Fibroblast of skin of scalp (primary cell): ENCODE data around the gene SLC2A6. TPM values are rescaled to one million over a fixed set of nuclear protein-coding genes. Genes with fewer than 3 reads are reported as not detected.

Experiments
- DNase-seq: peaks from one replicate; pipeline ENCODE4 v3.0.0-alpha.2; 2013
- polyA plus RNA-seq, 2 experiments: library from polyadenylated mRNA; unstranded; fragments of 120-200 nt; gene quantifications; one replicate each; pipeline ENCODE4 v1.2.1, GENCODE V29; 2013; ENCODE audit not compliant: insufficient read length in 2 of 2

The SLC2A6 gene, protein sequence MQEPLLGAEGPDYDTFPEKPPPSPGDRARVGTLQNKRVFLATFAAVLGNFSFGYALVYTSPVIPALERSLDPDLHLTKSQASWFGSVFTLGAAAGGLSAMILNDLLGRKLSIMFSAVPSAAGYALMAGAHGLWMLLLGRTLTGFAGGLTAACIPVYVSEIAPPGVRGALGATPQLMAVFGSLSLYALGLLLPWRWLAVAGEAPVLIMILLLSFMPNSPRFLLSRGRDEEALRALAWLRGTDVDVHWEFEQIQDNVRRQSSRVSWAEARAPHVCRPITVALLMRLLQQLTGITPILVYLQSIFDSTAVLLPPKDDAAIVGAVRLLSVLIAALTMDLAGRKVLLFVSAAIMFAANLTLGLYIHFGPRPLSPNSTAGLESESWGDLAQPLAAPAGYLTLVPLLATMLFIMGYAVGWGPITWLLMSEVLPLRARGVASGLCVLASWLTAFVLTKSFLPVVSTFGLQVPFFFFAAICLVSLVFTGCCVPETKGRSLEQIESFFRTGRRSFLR
- polyA plus RNA-seq (2013, experiment 1 of 2; ENCODE audit: insufficient read length), result 9.9 TPM
- 10.0 TPM for polyA plus RNA-seq (2013, experiment 2 of 2; ENCODE audit: insufficient read length)

DNA sequence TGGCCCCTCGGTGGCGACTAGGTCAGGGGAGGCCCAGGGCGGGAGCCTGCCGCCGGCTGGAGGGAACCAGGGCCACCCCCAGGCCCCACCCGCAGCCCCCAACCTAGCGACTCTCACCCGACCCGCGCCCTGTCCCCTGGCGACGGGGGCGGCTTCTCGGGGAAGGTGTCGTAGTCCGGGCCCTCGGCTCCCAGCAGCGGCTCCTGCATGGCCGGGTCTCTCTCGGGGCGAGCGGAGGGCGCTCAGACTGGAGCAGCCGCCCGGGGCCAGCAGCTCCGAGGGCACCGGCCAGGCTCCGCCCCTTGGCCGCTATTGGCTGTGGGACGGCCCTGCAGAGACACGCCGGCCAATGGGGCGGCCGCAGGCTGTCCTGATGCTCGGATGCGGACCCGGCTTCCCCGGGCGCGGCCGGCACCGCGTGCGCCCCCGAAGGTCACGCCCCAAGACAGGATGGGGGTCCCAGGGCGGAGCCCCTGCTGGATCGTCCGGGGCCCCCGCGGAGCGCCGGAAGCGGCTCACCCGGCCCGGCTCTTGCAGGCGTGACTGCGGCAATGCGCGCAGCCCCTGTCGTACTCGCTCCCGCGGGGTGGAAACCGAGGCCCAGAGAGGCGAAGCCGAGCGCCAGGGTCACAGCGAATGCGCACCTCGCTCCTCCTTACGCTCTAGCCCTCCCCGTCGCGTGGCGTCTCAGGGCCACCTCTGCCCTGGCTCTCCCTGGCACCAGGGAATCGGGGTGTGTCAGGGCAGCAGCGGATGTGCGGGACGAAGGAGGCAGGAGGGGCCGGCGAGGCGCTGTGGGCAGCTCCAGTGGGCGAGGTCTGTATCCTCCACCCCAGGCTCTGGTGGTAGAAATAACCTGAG, at the start of gene SLC2A6:
Gene SLC2A6, minus strand, starts transcription at position 249 of the 861 bp plus-strand sequence. Its CDS starts 40 bp downstream, at position 209.
- DNase-seq, result peak; percentile 81

DNA sequence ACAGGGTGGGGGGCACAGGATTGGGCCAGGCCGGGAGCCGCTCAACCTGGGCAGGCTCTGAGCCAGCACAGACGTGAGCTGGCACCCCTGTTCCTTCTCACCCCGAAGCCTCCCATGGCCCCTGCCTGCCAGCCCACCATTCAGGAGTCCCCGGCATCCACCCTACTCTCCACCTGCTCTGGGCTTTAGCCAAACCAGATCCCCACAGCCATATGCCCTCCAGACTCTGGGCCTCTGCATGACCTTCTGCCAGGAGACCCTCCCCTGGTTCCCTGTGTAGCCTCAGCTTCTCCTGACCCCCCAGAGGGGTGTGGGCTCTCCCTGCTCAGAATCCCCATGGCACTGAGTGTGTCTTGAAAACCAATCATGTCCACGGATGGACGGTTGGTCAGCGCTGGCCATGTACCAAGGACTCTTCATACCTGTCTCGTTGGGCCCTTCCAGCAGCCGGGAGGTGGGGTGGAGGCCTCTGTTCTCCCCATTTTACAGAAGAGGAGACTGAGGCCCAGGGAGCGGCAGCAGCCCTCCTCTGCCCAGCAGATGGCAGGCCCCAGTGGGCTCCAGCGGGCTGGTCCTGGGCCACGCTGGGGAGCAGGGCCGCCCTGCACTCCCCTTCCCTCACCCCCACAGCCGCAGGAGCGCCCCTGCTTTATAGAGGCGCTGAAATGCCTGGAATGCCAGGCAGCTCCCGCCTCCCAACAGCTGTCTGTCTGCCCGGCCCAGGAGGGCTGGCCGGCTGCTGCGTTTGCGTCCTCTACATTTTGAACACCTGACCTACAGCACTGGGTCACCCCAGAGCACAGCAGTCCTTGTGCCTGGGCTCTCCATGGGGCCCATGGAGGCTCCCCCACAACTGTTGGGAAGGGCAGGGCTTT, 49.3 kb upstream of the SLC2A6 start:
- no peak for DNase-seq

DNA sequence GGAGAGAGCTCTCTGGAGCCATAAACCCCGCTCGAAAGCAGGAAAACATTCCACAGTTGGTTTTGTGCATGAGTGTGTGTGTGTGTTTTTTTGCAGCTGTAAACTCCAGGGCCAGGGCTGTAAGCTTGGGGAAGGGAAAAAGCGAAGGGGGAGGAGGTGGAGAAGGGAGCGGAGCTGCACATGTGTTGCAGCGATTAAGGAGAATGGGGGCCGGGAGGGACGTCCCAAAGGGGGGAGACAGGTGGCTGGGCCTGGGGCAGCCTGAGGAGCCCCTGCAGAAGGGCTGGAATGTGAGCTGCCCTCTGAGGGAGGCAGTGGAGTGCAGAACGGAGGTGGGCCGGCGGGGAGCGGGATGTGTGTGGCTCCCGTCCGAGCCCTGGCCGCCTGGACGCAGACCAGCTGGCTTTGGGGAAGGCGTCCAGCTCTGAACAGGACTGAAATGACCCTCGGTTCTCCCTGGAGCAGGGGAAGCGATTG, 48.6 kb upstream of the SLC2A6 start:
- DNase-seq, result no peak

DNA sequence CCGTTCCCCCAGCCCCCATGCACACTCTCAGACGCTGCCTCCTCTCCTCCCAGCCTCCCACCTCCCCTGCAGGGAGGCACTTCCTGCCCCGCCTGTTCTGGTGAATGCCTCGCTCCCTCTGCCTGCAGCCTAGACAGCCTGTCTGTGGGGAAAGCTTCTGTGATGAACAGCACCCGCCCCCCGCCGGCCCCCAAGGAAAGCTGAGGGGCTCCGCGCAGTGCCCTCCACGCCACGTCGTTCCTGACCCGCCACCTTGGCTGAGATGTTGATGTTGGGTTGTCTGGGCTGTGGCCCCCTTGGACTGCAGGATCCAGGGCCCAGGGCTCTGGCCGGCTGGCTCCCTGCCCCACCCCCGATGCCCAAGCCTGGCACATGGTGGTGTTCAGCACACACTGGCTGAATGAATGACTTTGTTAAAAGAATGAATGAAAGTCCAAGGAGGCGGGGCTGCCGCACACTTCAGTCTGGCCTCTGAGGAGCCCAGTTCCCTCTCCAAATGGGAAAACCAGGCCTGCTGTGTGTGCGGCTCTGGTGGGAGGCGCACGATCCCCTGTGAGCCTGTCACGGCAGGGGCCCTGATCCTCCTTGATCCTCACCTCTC, 47.9 kb upstream of the SLC2A6 start:
- DNase-seq, result peak; percentile 26

DNA sequence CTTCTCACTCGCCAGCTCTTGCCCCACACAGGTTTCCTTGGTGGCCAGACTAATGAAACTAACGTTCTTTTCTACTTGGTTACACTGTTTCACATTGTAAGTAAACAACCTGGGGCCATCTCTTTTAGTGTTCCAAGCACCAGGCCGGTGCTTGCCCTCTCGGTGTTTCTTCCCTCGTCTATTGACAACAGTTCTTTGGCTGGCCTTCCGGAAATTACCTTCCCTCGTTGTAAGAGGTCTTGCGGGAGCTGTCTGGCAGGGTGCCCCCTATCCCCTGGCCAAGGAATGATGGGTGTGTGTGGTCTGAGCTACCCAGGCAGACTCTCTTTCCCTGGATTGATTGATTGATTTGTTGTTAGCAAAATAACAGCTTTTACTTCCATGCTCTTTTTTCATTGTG, 46.8 kb upstream of the SLC2A6 start:
- DNase-seq, result no peak

DNA sequence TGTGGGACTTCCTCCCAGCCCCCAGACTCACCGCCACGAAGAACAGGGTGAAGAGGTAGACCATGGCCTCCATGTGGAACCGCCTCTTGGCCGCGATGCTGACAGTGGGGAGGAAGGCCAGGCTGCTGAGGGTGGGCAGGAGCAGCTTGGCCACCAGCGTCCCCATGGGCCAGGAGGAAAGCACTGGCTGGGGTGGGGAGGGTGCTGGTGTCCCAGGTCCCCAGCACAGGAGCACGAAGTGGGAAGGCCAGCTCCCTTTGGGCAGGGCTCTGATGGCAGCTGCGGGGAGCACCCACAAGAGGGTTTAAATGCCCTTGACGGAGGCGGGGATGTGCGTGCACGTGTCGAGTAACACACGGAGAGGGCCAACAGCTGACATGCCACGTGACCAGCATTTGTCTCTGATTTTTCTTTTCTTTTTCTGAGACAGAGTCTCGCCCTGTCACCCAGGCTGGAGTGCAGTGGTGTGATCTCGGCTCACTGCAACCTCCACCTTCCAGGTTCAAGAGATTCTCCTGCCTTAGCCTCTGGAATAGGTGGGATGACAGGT, 45.9 kb upstream of the SLC2A6 start, which contains the start of gene MYMK:
Gene MYMK, minus strand, starts transcription at position 281 of the 550 bp plus-strand sequence. Its CDS starts 115 bp downstream, at position 166.
- DNase-seq, result no peak

DNA sequence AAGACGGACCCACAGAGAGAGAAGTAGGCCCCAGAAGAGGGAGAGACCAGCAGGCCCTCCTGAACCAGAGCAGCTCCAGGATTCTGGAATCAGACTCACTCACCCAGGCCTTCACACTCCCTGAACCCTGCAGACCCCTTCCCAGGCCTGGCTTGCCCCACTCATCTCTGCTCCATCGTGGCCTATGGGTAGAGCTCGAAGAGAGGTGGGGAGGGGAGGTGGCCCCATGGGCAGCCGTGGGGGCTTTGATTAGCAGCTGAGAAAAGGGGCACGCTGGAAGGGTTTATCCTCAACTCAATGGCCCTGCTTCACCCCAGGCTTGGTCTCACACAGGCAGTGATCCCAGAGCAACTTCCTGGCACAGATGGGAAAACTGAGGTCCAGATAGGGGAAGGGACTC, 45.2 kb upstream of the SLC2A6 start:
- DNase-seq, result no peak

DNA sequence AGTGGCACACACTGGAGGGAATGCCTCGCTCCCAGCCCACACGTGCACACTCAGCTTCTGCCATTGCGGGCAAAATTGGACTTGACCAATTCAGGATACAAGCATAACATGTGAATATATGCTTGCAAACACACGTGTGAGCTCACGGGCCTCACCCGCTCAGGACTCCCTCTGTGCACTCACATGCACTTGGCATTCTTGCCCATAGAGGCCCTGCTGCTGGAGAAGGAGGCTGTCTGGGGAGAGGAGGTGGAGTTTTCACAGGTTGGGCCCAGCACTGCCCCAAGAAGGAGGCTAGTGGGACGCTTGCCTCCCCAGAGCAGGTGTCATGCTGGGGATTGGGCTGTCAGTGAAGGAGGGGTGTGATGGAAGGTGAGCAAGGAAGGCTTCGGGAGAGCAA, 44.2 kb upstream of the SLC2A6 start:
- DNase-seq, result no peak

DNA sequence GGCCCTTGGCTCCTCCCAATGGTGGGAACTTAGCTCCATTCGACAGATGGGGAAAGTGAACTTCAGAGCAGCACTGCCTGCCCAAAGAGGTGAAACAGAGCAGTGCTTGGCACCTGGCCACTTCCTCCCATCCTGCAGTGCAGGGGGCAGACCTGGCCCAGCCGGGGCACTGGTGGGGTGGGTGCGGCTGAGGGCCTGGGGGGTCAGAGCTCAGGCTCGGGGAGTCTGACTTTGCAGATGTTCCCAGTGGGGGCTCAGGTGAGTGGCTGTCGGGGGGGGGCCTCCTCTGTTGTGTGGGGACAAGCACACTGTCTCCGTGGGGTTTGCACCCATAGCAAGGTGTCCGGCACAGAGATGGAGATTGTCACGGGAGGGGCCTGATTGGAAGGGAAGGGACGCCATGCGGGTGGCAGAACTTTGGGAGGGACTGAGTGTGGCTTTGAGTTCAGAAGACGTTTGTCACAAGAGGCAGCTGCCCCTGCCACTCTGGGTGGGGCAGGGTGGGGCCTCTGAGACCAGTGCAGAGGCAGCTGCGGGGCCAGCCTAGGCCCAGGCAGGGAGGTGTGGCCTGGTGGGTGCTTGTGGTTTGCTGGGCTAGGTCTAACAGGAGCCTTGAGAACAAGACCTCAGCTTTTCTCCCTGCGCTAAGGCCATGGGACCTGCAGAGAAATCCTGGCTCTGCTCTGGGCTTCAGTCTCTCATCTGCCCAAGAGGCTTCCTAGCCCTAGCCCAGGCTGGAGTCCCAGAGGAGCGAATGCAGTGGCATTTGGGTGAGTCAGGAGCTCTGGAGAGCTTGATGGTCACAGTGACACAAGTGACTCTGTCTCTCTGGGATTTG, 43.4 kb upstream of the SLC2A6 start:
- no peak for DNase-seq

DNA sequence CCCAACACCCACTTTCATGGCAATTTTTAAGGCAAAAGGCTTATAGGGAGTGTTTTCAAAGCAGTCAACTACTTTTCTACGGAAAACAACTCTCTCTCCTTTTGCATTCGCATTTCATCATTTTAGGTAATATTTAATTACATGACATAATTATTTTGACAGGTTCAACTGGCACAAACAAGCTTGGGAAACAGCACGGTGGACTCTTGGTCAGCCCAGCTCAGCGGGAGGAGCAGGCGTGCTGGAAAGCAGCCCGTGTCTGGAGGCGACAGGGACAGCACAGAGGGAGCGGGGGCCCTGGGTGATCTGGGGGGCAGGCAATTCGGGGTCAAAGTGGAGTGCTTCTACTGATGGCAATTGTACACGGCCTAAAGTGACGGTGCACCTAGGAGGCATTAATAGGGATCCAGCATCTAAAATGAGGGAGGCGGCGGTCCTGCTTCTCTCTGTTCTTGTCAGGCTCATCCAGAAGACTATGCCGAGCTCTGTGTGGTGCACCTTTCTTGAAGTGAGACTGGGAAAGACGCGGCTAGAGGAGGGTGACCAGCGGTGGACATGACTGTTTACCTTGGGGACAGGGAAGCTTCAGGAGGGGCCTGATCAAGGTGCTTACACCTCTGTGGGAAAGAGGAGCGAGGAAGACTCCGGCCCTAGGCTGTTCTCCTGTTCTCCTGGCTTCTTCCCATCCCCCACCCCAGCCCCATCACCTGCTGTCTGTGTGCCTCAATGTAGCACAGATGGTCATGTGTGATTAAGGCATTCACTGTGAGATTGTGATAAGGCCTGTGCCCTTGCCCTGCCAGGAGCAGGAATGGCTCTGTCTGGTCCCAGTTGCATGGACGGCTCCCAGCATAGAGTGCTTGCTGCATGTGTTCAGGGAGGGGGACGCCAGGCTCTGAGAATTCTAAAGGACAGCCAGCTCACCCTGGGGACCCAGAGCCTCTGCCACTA, 42.5 kb upstream of the SLC2A6 start:
- DNase-seq, result no peak

DNA sequence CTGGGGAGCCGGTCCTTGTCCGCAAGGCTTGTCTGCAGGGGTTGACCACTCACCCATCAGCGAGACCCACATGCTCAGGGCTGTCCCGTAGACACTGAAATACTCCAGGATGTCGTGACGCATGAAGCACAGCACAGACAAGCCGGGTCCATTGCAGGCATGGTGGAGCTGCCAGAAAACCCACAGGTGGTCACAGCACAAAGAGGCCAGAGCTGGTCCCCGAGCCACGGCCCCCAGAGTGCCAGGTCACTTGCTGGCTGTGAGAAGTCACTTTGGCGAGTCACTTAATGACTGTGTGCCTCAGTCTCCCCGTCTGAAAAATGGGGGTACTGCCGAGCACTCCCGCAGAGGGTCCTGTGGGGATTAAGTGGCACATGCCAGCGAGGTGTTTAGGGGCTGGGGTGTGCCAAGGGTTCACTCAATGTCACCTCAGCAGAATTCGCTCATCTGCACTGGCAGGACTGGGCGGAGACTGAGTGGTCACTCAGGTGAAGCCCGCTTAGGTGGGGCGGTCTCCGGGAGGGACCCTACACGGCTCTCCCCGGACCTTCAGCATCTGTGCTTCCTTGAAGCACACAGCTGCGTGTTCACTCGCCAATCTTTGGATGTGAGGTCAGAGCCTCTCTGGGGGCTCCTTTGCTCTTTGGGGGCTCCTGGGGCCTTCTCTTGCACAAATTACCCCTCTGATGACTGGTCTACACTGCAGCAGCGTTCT, 41.4 kb upstream of the SLC2A6 start:
- no peak for DNase-seq

DNA sequence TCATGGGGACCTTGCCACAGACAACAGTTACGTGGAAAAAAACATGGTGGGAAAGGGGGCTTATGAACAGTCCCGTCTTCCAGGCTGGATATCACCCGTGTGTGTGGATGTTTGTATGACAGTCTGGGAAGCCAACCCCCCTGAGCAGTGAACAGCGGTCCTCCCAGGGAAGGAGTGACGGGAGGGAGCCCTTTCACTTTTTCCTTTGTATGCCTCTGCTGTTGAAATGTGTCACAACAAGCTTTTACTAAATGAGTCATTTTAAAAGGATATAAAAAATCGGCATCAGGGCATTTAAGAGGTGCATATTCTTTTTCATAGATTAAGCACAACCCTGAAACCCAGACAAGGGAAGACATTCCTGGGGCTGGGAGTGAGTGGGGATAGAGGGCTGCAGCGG, 40.8 kb upstream of the SLC2A6 start:
- DNase-seq, result no peak

DNA sequence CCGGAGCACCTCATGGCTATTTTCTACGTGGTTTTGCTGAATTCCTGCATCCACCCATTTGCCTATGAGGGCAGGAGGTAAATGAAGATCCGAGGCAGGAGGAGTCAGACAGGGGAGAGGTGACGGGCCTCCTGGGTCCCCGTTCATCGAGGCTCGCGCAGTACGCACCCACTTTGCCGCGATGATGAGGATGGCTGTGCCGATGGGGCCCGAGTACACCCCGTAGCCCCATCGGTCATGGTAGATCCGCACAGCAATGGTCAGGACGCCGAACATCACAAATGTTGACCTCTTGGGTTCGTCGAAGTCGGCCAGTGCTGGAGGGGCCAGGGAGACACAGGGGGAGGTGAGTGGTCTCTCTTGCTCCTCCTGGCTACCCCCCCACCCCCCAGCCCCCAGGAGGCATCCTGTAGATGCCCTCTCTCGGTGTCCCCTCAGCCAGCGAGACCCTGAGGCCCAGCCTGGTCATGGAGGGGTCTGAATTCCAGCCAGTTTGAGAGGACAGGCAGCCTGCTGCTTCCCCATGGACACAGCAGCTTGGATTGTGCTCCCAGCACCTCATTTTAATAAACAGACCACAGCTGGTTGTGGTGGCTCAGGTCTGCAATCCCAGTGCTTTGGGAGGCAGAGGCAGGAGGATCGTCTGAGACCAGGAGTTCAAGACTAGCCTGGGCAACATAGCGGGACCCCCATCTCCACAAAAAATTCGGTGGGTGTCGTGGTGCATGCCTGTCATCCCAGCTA, 40.0 kb upstream of the SLC2A6 start:
- no peak for DNase-seq

DNA sequence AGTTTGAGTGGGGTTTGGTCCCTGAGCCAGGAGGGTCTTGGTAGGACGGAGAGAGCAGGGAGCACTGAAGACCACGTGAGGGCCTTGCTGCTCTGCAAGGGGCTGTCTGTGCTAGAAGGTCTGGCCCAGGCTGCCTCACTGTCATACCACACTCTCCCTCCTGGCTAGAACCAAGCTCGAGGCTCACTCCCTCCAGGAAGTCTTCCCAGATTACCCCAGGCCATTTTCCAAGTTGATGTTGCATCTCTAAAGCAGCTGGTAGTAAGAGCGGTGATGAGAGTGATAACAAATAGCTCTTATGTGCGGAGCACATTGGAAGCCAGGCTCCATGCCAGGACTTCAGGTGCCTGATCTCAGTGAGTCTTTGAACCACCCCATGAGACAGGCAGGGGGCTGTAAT, 39.3 kb upstream of the SLC2A6 start:
- no peak for DNase-seq

DNA sequence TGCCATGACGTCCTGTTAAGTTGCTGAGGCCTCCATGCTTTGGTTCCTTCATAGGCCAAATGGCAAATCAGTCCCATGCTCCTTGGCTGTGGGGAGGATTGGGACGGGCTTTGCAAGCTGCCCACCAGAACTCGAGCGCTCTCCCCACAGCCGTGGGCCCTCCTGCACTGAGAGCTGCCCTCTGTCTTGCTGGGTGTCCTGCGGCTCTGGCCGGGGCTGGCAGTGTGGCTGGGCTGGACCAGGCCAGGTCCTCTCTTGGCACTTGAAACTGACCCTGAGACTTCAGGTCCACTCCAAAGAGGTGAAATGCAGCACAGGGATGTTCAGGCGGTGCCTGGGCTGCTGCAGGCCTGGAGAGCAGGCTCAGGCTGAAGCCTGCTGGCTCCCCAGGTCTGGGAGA, 38.8 kb upstream of the SLC2A6 start:
- DNase-seq, result no peak

DNA sequence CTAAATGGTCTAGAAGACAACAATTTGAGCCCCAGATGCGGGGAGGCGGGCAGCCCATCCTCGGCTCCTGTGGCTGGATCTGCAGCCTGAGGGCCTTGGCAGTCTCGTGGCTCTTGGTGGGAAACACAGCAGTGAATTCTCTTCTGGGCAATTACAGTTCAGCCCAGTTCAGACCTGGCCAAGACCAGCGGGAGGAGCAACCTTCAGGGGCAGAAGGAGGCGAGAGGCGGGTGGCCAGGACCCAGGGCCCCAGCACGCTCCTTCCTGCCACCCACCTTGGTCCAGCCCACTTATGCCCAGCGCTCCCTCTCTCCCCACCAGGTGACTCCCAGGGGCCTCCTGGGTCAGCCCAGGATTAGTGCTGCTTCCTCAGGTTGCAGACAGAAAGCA, 38.1 kb upstream of the SLC2A6 start:
- no peak for DNase-seq

DNA sequence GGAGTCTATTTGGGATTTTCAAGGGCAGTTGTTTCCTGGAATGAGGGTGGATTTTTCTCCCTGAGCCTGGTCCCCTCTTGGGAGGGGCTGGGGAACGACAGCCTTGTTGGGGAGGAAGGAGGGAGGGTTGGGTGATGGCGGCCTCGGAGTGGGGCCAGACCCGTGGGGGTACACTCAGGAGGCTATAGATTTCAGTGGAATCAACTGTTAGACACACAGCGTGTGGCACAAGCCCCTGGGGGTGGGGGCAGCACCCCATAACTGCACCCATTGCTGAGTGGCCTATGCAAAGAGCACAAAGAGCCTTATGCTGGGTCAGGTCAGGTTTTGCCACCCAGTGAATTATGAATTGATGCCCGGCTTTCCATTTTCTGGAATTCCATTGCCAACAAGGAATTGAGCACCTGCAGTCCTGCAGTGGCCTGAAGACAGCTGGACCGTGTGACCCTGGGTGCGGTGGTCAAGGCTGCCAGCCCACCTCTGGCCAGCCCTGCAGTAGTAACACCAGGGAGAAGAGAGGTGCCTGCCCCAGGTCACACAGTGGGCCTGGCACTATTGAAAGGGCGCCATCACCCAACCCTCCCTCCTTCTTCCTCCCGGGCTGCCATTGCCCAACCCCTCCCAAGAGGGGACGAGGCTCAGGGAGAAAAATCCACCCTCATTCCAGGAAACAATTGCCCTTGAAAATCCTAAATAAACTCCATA, 37.5 kb upstream of the SLC2A6 start:
- DNase-seq, result no peak
